HCT116 (cell line): ENCODE data around the gene MMD. TPM values are rescaled to one million over a fixed set of nuclear protein-coding genes. Genes with fewer than 3 reads are reported as not detected.

ENCODE experiments used
- ATAC-seq: fragments of 200-7000 bp; cut with Tn5 transposase; 2 replicates; pipeline ENCODE4 v1.9.1; 2020; ENCODE audit warnings: mild to moderate bottlenecking, moderate library complexity
- BruUV-seq: library from RNA; stranded (reverse); fragments of 400-500 nt; replicated peaks from 2 replicates; lab custom pipeline; 2021; lab: Mats Ljungman, UMichigan
- CTCF ChIA-PET: fragments of 300-600 bp; sonication (Branson Sonifier 250); formaldehyde crosslinking; loops from one replicate; lab custom pipeline; 2021; ENCODE audit warnings: antibody characterized with exemption; lab: Charles Lee
- POLR2A ChIA-PET: fragments of 300-600, 350-600 bp; sonication (Branson Sonifier 250); formaldehyde crosslinking; loops from one replicate; lab custom pipeline; 2021; ENCODE audit warnings: antibody characterized with exemption; lab: Charles Lee
- RAD21 ChIA-PET, 2 experiments: fragments of 300-600 bp; sonication (Branson Sonifier 250); formaldehyde crosslinking; loops; one replicate each; lab custom pipeline; 2023; ENCODE audit warnings: low total read pairs in 2 of 2; ENCODE audit not compliant: uncharacterized antibody in 2 of 2, unreplicated experiment in 2 of 2, low non-redundant PET in 1 of 2; lab: Charles Lee
- DNase-seq: peaks from one replicate; pipeline ENCODE4 v3.0.0-alpha.2; 2010; ENCODE audit warnings: low read depth, low spot score
- H2AFZ ChIP-seq: fragments of 200-600 bp; shearing (Covaris generic), sonication (generic); 2 replicates; pipeline ENCODE4 v1.6.1; 2017; ENCODE audit warnings: low read depth, mixed run types, mixed read lengths, antibody characterized with exemption, low read length; ENCODE audit not compliant: poor library complexity, severe bottlenecking
- H3K27ac ChIP-seq: 2 replicates; pipeline ENCODE4 v1.5.1; 2012; ENCODE audit warnings: low read depth, low read length
- H3K27me3 ChIP-seq: fragments of 200-600 bp; sonication (generic); 2 replicates; pipeline ENCODE4 v1.6.1; 2016; ENCODE audit warnings: mixed run types, low read length, mixed read lengths; ENCODE audit not compliant: insufficient read depth
- H3K36me3 ChIP-seq, 2 experiments: fragments of 200-500 bp in 1 of 2; fragments of 200-600 bp in 1 of 2; sonication (Bioruptor generic) in 1 of 2; sonication (generic) in 1 of 2; 2 replicates each; pipeline versions ENCODE4 v1.5.1 to v1.6.1; 2014 to 2016; ENCODE audit warnings: low read length in 2 of 2, inconsistent platforms in 1 of 2, mixed read lengths in 1 of 2, mixed run types in 1 of 2; ENCODE audit not compliant: insufficient read depth in 2 of 2, control insufficient read depth in 1 of 2
- H3K4me1 ChIP-seq, 2 experiments: fragments of 200-600 bp in 1 of 2; sonication (generic) in 1 of 2; 2 replicates each; pipeline versions ENCODE4 v1.5.1 to v1.6.1; 2012 to 2017; ENCODE audit warnings: low read length in 2 of 2, inconsistent platforms in 1 of 2, mild to moderate bottlenecking in 1 of 2, mixed read lengths in 1 of 2, mixed run types in 1 of 2, moderate library complexity in 1 of 2; ENCODE audit not compliant: insufficient read depth in 2 of 2, control insufficient read depth in 1 of 2
- H3K4me2 ChIP-seq: fragments of 200-600 bp; sonication (generic); 2 replicates; pipeline ENCODE4 v1.6.1; 2017; ENCODE audit warnings: mixed run types, low read length, mixed read lengths
- H3K4me3 ChIP-seq, 2 experiments: fragments of 200-600 bp in 1 of 2; sonication (generic) in 1 of 2; replicated peaks in 1 of 2; 2 replicates each; pipeline ENCODE4 v1.5.1; 2011 to 2016; ENCODE audit warnings: low read length in 2 of 2, control low read depth in 1 of 2, low read depth in 1 of 2, mild to moderate bottlenecking in 1 of 2, mixed read lengths in 1 of 2, mixed run types in 1 of 2
- H3K79me2 ChIP-seq: fragments of 200-600 bp; sonication (generic); 2 replicates; pipeline ENCODE4 v1.6.1; 2017; ENCODE audit warnings: mild to moderate bottlenecking, mixed run types, low read length, moderate library complexity, mixed read lengths; ENCODE audit not compliant: insufficient read depth
- H3K9ac ChIP-seq: fragments of 200-600 bp; sonication (generic); 2 replicates; pipeline ENCODE4 v1.6.1; 2016; ENCODE audit warnings: low read length, mixed read lengths
- H3K9me2 ChIP-seq: fragments of 200-600 bp; sonication (generic), shearing (Covaris generic); 2 replicates; pipeline ENCODE4 v1.6.1; 2017; ENCODE audit warnings: mixed run types, mild to moderate bottlenecking, moderate library complexity; ENCODE audit not compliant: insufficient read depth
- H3K9me3 ChIP-seq, 2 experiments: fragments of 200-500 bp in 1 of 2; fragments of 200-600 bp in 1 of 2; sonication (Bioruptor generic) in 1 of 2; sonication (generic) in 1 of 2; 2 replicates each; pipeline ENCODE4 v1.6.1; 2014 to 2017; ENCODE audit warnings: low read length in 2 of 2, mixed read lengths in 2 of 2, inconsistent platforms in 1 of 2, low read depth in 1 of 2, mild to moderate bottlenecking in 1 of 2, mixed run types in 1 of 2, moderate library complexity in 1 of 2; ENCODE audit not compliant: control insufficient read depth in 1 of 2, insufficient read depth in 1 of 2
- H4K20me1 ChIP-seq: fragments of 200-600 bp; sonication (generic), shearing (Covaris generic); 2 replicates; pipeline ENCODE4 v1.6.1; 2017; ENCODE audit warnings: mixed run types, mild to moderate bottlenecking, moderate library complexity; ENCODE audit not compliant: insufficient read depth
- CBX3 ChIP-seq: IDR thresholded peaks from 2 replicates; pipeline ENCODE4 v1.6.1; 2012; ENCODE audit warnings: low read depth
- CTCF ChIP-seq, 3 experiments: fragments of 200-600 bp in 1 of 3; sonication (generic) in 1 of 3; IDR thresholded peaks in 2 of 3; conservative IDR thresholded peaks in 1 of 3; 2 replicates each; pipeline ENCODE4 v1.5.1; 2012 to 2017; ENCODE audit warnings: low read depth in 2 of 3, low read length in 2 of 3, antibody characterized with exemption in 1 of 3, borderline replicate concordance in 1 of 3, control low read depth in 1 of 3, mild to moderate bottlenecking in 1 of 3, mixed read lengths in 1 of 3, mixed run types in 1 of 3, moderate library complexity in 1 of 3; ENCODE audit not compliant: insufficient read depth in 1 of 3
- EZH2 ChIP-seq: fragments of 200-600 bp; sonication (generic); IDR thresholded peaks from 2 replicates; pipeline ENCODE4 v1.6.1; 2017; ENCODE audit warnings: antibody characterized with exemption, mixed run types
- JUND ChIP-seq: IDR thresholded peaks from 2 replicates; pipeline ENCODE4 v1.6.1; 2012
- SIN3A ChIP-seq: IDR thresholded peaks from 2 replicates; pipeline ENCODE4 v1.6.1; 2012; ENCODE audit warnings: low read depth
- TCF7L2 ChIP-seq: IDR thresholded peaks from 2 replicates; pipeline ENCODE4 v1.7.0; 2011; ENCODE audit warnings: borderline replicate concordance, inconsistent platforms; ENCODE audit not compliant: insufficient read depth, insufficient read length; ENCODE audit errors: extremely low read depth
- ZBTB33 ChIP-seq: IDR thresholded peaks from 2 replicates; pipeline ENCODE4 v1.6.1; 2011; ENCODE audit warnings: mild to moderate bottlenecking, low read length, moderate library complexity; ENCODE audit not compliant: insufficient replicate concordance; ENCODE audit errors: extremely low read depth
- ZNF274 ChIP-seq: fragments of 200-500 bp; sonication (Bioruptor generic); IDR thresholded peaks from 2 replicates; pipeline ENCODE4 v1.6.1; 2014; ENCODE audit warnings: mild to moderate bottlenecking, low read depth, low read length, inconsistent platforms
- intact Hi-C: fragments of 100-400 bp; cut with micrococcal nuclease; formaldehyde crosslinking; loops from 2 replicates; pipeline ENCODE4 v1.10.0; 2022
- total RNA-seq: library from RNA; stranded (reverse); gene quantifications from one replicate; pipeline ENCODE4 v1.2.1, GENCODE V29; 2021; ENCODE audit not compliant: unreplicated experiment

The MMD gene
- total RNA-seq, 1 experiment from 2014 or later, result 21.3 TPM

- Histone ChIP-seq H3K9me3 (no peaks in the 10 kb centered on the region), H3K36me3 (no peaks in the 10 kb centered on the region), H4K20me1 (no peaks in the 10 kb centered on the region), H3K4me3 (no peak overlapping the region), H3K4me2 (no peak overlapping the region), H2AFZ (no peak overlapping the region), H3K79me2 (no peaks in the 10 kb centered on the region), H3K9me2 (no peaks in the 10 kb centered on the region), H3K9ac (no peak overlapping the region), H3K27ac (no peak overlapping the region), H3K4me1 (no peaks in the 10 kb centered on the region), H3K27me3 (no peaks in the 10 kb centered on the region)
- CTCF ChIA-PET, result interaction anchor here (1.3 to 2.0 kb wide), 2 partner anchors 358 to 360 kb away, joined by 4 to 7 read pairs; no protein-coding TSS in a partner anchor
- TF ChIP-seq ZBTB33 (no peak), JUND (no peak), CBX3 (no peak), ZNF274 (no peak), SIN3A (no peak), EZH2 (no peak), TCF7L2 (no peak), CTCF (IDR thresholded peaks at IDR 0.05 in 2 of 3, conservative IDR thresholded peaks at IDR 0.05 in 1 of 3; ENCODE audit: borderline replicate concordance in 1 of 3, insufficient read depth in 1 of 3, low read depth in 2 of 3, low read length in 2 of 3) (no peak)
- RAD21 ChIA-PET, result no interaction called here
- no TSS peak for BruUV-seq
- intact Hi-C loops, result loop anchor here (10.0 kb wide), 1 partner anchor 414 kb away; no protein-coding TSS in a partner anchor
- POLR2A ChIA-PET, result no interaction called here
- ATAC-seq (no peak), DNase-seq (no peak)
These were observed 70.4 kb downstream of the MMD start for GRCh38 chr17:55351226-55351625.
